NCI-H2107 treated with DMSO at 0.1 percent for 48 hours (cell line): ENCODE measurements around the gene MAP2.

ENCODE experiments used
- DNase-seq: peaks from one replicate; lab custom pipeline; 2025; ENCODE audit not compliant: unreplicated experiment; lab: John Stamatoyannopoulos, UW

The MAP2 gene

GRCh38 chr2:209423562-209424198 is at the start of gene MAP2:
TSS of gene MAP2 (plus strand) at chr2:209424047. CDS start at chr2:209653171, 229,124 bp downstream.
- peak; percentile 65 for DNase-seq

GRCh38 chr2:209376686-209377085 is 47.2 kb upstream of the MAP2 start:
- DNase-seq: no peak

- DNase-seq: peak; percentile 86
Observed at GRCh38 chr2:209380293-209380692, 43.6 kb upstream of the MAP2 start.

GRCh38 chr2:209381091-209381490 is 42.8 kb upstream of the MAP2 start:
- DNase-seq: no peak

- DNase-seq: no peak
Observed at GRCh38 chr2:209382775-209383174, 41.1 kb upstream of the MAP2 start.

GRCh38 chr2:209383212-209383611 is 40.6 kb upstream of the MAP2 start:
- peak; percentile 33 for DNase-seq

GRCh38 chr2:209387389-209387788 is 36.5 kb upstream of the MAP2 start:
- no peak for DNase-seq

- DNase-seq: no peak
Observed at GRCh38 chr2:209388446-209389037, 35.3 kb upstream of the MAP2 start.

- DNase-seq: no peak
Observed at GRCh38 chr2:209389171-209389618, 34.7 kb upstream of the MAP2 start.

- no peak for DNase-seq
Observed at GRCh38 chr2:209390839-209391238, 33.0 kb upstream of the MAP2 start.

- no peak for DNase-seq
Observed at GRCh38 chr2:209391776-209392401, 32.0 kb upstream of the MAP2 start.

GRCh38 chr2:209395229-209395628 is 28.6 kb upstream of the MAP2 start:
- no peak for DNase-seq

- DNase-seq: no peak
Observed at GRCh38 chr2:209395652-209396051, 28.2 kb upstream of the MAP2 start.

- DNase-seq: no peak
Observed at GRCh38 chr2:209398463-209398862, 25.4 kb upstream of the MAP2 start.

- no peak for DNase-seq
Observed at GRCh38 chr2:209401788-209402187, 22.1 kb upstream of the MAP2 start.

- DNase-seq: no peak
Observed at GRCh38 chr2:209411296-209411695, 12.6 kb upstream of the MAP2 start.

GRCh38 chr2:209411718-209412117 is 12.1 kb upstream of the MAP2 start:
- DNase-seq: no peak

- DNase-seq: no peak
Observed at GRCh38 chr2:209413311-209414014, 10.4 kb upstream of the MAP2 start.

GRCh38 chr2:209416913-209417312 is 6.9 kb upstream of the MAP2 start:
- no peak for DNase-seq

- peak; percentile 60 for DNase-seq
Observed at GRCh38 chr2:209422191-209422754, 1.6 kb upstream of the MAP2 start.

- peak; percentile 59 for DNase-seq
Observed at GRCh38 chr2:209424199-209424701, 403 bp downstream of the MAP2 start.
